ENCODE measurements around the gene BHMT.

Gene BHMT

GRCh38 chr5:79111387-79111959, at the start of gene BHMT:
TSS of gene BHMT (plus strand) at chr5:79111809. CDS start at chr5:79111886, 77 bp downstream.
- in situ Hi-C loops (cut with HindIII; ENCODE audit: low pct_ligation_motif_present, low sequenced_read_pairs) = no loop called here
- no peak for TF ChIP-seq CTCF (IDR thresholded peaks at IDR 0.05; ENCODE audit: low read depth, low read length, missing control alignments)
- Histone ChIP-seq H3K36me3 (replicated peaks) (no peaks in the 10 kb centered on the region), H3K4me3 (ENCODE audit: low read depth, low read length) (no peak within 1 kb of the TSS), H3K27ac (no peak within 1 kb of the TSS), H3K27me3 (replicated peaks) (peaks cover 34% of the 10 kb centered on the region)
- no peak for DNase-seq

- no peak overlapping the region for H3K4me3 ChIP-seq (ENCODE audit: low read depth, low read length)
- in situ Hi-C loops (cut with HindIII; ENCODE audit: low pct_ligation_motif_present, low sequenced_read_pairs) = no loop called here
- no peaks in the 10 kb centered on the region for H3K36me3 ChIP-seq (replicated peaks)
- no peak for DNase-seq
- H3K27me3 ChIP-seq (replicated peaks) = no peaks in the 10 kb centered on the region
- no peak for TF ChIP-seq CTCF (IDR thresholded peaks at IDR 0.05; ENCODE audit: low read depth, low read length, missing control alignments)
- no peak overlapping the region for H3K27ac ChIP-seq
Observed at GRCh38 chr5:79062436-79062835, 49.2 kb upstream of the BHMT start.

GRCh38 chr5:79069488-79070349, 41.9 kb upstream of the BHMT start, which contains the start of the genes BHMT2 and DMGDH:
TSS of gene BHMT2 (plus strand) at chr5:79069767. CDS start at chr5:79069783, 16 bp downstream.
TSS of gene DMGDH (minus strand) at chr5:79069674. CDS start at chr5:79069620, 54 bp downstream.
- H3K4me3 ChIP-seq (ENCODE audit: low read depth, low read length) = peak within 1 kb of the TSS; percentile 54
- no peak for TF ChIP-seq CTCF (IDR thresholded peaks at IDR 0.05; ENCODE audit: low read depth, low read length, missing control alignments)
- H3K27me3 ChIP-seq (replicated peaks) = no peaks in the 10 kb centered on the region
- peak within 1 kb of the TSS; percentile 3 for H3K27ac ChIP-seq
- no peaks in the 10 kb centered on the region for H3K36me3 ChIP-seq (replicated peaks)
- in situ Hi-C loops (cut with HindIII; ENCODE audit: low pct_ligation_motif_present, low sequenced_read_pairs) = no loop called here
- DNase-seq = peak; percentile 13

GRCh38 chr5:79070350-79070667, 41.3 kb upstream of the BHMT start:
- DNase-seq = peak; percentile 15
- Histone ChIP-seq H3K36me3 (replicated peaks) (no peaks in the 10 kb centered on the region), H3K27ac (peak overlapping the region; percentile 3), H3K4me3 (ENCODE audit: low read depth, low read length) (peak overlapping the region; percentile 54), H3K27me3 (replicated peaks) (no peaks in the 10 kb centered on the region)
- no peak for TF ChIP-seq CTCF (IDR thresholded peaks at IDR 0.05; ENCODE audit: low read depth, low read length, missing control alignments)
- in situ Hi-C loops (cut with HindIII; ENCODE audit: low pct_ligation_motif_present, low sequenced_read_pairs) = no loop called here

- H3K27me3 ChIP-seq (replicated peaks) = no peaks in the 10 kb centered on the region
- no peaks in the 10 kb centered on the region for H3K36me3 ChIP-seq (replicated peaks)
- no peak overlapping the region for H3K4me3 ChIP-seq (ENCODE audit: low read depth, low read length)
- in situ Hi-C loops (cut with HindIII; ENCODE audit: low pct_ligation_motif_present, low sequenced_read_pairs) = no loop called here
- H3K27ac ChIP-seq = no peak overlapping the region
- no peak for TF ChIP-seq CTCF (IDR thresholded peaks at IDR 0.05; ENCODE audit: low read depth, low read length, missing control alignments)
- peak; percentile 42 for DNase-seq
Observed at GRCh38 chr5:79074641-79075040, 37.0 kb upstream of the BHMT start.
